Activated CD8-positive, alpha-beta memory T cell treated with anti-CD3 and anti-CD28 coated beads for 4 hours (primary cell): ENCODE measurements around the gene LOXHD1.

Experiments
- DNase-seq, 2 donors: peaks; one replicate each; pipeline ENCODE4 v3.0.0-alpha.2; 2020; ENCODE audit warnings: low read depth in 2 of 2

The LOXHD1 gene

GRCh38 chr18:46657115-46657955 is at the start of gene LOXHD1:
Gene LOXHD1 (minus strand): TSS chr18:46657220. CDS start chr18:46657033, 187 bp downstream.
- DNase-seq = no peak

- DNase-seq = no peak
These were observed 48.5 kb upstream of the LOXHD1 start for GRCh38 chr18:46705521-46705920.

GRCh38 chr18:46704816-46705215 is 47.8 kb upstream of the LOXHD1 start:
- DNase-seq = no peak

- DNase-seq = no peak
These were observed 47.2 kb upstream of the LOXHD1 start for GRCh38 chr18:46704189-46704588.

DNA sequence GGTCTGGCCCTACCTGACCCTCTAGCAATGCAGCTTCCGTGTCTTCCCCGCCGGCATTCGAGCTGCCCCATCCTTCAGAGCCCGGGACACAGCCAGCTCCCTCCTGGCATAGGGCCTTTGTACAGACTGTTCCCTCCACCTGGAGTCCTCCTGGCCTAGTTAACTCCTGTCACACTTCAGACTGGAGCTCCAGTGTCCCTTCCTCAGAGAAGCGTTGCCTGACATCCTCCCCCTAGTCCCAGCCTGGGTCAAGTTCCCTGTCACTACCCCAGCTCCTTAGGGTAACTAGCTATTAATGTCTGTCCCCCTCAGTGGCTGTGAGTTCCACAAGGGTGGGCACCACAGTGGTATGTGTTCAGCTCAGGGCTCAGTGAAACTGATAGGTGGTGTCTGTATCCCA is 45.5 kb upstream of the LOXHD1 start:
- no peak for DNase-seq

GRCh38 chr18:46700066-46700824 is 43.2 kb upstream of the LOXHD1 start:
- no peak for DNase-seq

DNA sequence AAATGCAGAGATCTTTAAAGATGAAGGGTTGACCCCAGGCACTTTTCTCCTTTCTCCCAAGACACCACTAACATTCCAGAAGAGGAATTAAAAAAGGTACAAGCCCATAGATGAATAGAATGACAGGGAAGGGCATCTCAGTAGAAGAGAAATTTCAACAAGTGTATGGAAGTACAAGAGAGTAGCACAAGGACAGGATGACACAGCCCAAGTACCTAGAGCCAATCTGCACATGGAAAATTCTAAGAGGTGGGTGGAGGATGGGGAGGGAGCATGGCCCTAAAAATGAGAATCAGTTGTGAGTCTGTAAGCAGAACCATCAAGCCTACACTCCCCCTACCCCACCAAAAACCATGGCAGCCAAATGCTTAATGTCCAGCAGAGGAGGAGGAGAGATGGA is 39.7 kb upstream of the LOXHD1 start:
- DNase-seq = no peak

GRCh38 chr18:46696268-46696667 is 39.2 kb upstream of the LOXHD1 start:
- DNase-seq = no peak

GRCh38 chr18:46693996-46694395 is 37.0 kb upstream of the LOXHD1 start:
- DNase-seq = no peak

GRCh38 chr18:46688853-46689525 is 32.0 kb upstream of the LOXHD1 start:
- no peak for DNase-seq

GRCh38 chr18:46686186-46686585 is 29.2 kb upstream of the LOXHD1 start:
- DNase-seq = no peak

DNA sequence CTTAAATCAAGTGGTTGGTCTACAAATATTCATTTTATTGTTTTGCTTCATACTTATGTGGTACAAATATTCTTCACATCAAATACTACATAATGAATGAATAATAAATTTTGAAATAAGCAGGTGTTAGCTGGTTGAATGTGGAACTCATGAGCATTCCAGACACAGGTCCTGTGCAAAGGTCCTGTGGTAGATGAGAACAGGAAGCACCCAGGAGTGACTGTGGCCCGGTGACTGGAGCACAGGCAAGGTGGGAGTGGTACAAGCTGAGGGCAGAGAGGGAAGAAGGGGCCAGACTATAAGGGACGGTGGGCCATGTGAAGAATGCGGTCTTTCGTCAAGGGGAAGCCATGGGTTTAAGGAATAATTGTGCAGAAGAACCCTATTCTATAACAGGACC is 26.2 kb upstream of the LOXHD1 start:
- no peak for DNase-seq

DNA sequence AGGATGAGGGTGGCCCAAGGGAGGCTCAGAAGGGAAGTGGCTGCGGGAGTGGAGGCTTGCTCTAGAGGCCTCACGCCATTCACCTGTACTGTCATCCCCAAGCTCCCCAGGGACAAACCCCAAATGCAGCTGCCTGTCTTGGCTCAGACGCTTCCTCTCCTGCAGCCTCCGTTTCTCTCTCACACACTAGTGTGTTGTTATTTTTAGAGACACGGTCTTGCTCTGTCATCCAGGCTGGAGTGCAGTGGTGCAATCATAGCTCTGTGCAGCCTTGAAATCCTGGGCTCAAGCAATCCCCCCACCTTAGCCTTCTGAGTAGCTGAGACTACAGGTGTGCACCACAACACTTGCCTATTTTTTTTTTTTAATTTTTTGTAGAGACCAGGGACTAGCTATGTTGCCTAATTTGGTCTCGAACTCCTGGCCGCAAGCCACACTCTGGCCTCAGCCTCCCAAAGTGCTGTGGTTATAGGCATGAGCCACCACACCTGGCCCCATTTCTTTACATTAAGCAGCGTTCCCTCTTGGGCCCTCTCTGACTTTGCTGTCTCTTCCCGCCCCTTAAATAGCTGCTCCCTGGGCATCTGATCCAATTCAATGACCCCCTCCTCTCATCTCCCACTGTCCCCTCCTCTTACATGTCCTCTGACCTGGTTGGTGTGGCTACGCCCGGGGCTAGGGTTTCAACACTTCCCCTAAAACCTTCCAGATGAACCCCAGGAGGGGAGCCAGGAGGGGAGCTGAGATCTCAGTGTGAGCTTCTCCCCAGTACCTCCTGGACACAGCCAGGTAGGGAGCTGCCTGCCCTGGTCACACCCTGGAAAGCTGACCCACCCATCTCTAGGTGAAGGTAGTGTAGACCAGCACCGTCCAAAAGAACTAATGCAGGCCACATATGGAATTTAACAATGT is 24.0 kb upstream of the LOXHD1 start:
- no peak for DNase-seq

- no peak for DNase-seq
These were observed 23.0 kb upstream of the LOXHD1 start for GRCh38 chr18:46679846-46680598.

- DNase-seq = no peak
These were observed 21.9 kb upstream of the LOXHD1 start for GRCh38 chr18:46678785-46679399.

DNA sequence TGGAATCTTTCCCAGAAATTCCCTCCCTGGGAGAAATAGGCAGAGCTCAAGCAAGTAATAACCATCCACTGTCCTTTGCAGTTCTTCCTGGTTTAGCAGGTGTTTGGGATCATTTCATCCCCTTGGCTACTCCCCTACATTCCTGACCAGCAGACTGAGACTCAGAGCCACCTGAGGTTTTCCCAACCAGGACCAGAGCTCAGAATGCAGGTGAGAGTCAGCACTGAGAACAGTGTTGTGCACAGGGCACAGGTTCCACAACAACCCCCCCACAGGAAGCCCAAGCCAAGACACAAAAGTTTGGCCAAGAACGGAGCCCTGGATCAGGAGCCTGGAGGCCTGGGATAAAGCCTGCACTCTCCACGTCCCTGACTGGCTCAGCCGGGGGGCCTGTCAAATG is 21.0 kb upstream of the LOXHD1 start:
- DNase-seq = no peak

DNA sequence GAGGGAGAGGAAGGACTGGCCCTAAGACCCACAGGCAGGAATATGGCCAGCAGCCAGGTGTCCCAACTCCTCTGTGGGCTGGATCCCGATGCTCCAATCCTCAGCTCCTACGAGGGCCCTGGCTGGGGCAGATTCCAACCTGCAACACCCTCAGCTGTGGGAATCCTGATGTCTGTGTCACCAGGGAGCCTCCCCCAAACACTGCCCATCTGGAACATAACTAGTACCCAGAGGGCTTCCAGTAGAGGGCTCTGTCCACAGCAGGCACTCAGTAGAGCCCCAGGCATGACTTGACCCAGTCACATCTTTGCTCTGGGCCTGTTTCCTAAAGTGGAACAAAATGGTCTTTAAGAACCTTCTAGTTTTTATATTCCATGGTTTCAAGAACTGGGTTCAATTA is 20.6 kb upstream of the LOXHD1 start:
- DNase-seq = no peak

GRCh38 chr18:46676182-46676835 is 19.3 kb upstream of the LOXHD1 start:
- DNase-seq = no peak

DNA sequence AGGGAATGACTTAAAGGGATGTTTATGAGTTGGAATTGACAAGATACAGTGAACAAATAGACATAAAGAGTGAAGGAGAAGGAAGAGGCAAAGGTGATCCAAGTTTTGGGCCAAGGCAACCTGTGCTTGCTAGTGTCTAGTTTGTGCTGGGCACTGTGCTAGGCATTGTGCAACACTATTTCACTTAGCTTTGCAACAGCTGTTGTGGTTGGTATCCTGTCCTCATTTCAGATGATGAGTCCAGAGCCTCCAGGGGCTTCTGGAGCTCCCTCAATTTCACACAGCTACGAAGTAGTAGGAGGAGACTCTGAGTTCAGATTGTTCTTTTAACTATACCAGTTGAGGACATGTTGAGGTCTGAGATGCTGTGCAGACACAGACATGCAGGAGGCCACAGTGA is 18.1 kb upstream of the LOXHD1 start:
- no peak for DNase-seq
